SIG-M5 treated with dmso at 0.1 percent for 504 hours (cell line): Measurements from ENCODE around the gene NBPF1.
A peak's percentile ranks its signal among the peaks of the same experiment; 100 is the strongest.
"Not testable (repeated sequence)": the region's sequence is repeated elsewhere in the genome, so short reads cannot be mapped to it uniquely, and the experiment has no call there.

ENCODE experiments used
- DNase-seq: peaks from one replicate; lab custom pipeline; 2025; ENCODE audit not compliant: unreplicated experiment; lab: John Stamatoyannopoulos, UW

The NBPF1 gene

GRCh38 chr1:16607853-16608815, 5.2 kb downstream of the NBPF1 start:
- peak; percentile 80 for DNase-seq

- no peak for DNase-seq
These were observed 5.9 kb downstream of the NBPF1 start for GRCh38 chr1:16607433-16607851.

GRCh38 chr1:16606666-16607432, 6.5 kb downstream of the NBPF1 start:
- not testable (repeated sequence) for DNase-seq

- no peak for DNase-seq
These were observed 7.5 kb downstream of the NBPF1 start for GRCh38 chr1:16605532-16606505.

- DNase-seq = no peak
These were observed 8.2 kb downstream of the NBPF1 start for GRCh38 chr1:16605213-16605525.

GRCh38 chr1:16604514-16605212, 8.7 kb downstream of the NBPF1 start:
- not testable (repeated sequence) for DNase-seq

- DNase-seq = not testable (repeated sequence)
These were observed 9.7 kb downstream of the NBPF1 start for GRCh38 chr1:16603623-16604022.

GRCh38 chr1:16602336-16603011, 10.9 kb downstream of the NBPF1 start:
- not testable (repeated sequence) for DNase-seq

- DNase-seq = not testable (repeated sequence)
These were observed 12.2 kb downstream of the NBPF1 start for GRCh38 chr1:16600855-16601786.

GRCh38 chr1:16599326-16599725, 14.0 kb downstream of the NBPF1 start:
- not testable (repeated sequence) for DNase-seq

- not testable (repeated sequence) for DNase-seq
These were observed 18.1 kb downstream of the NBPF1 start for GRCh38 chr1:16595216-16595615.

- DNase-seq = not testable (repeated sequence)
These were observed 21.5 kb downstream of the NBPF1 start for GRCh38 chr1:16591845-16592244.

GRCh38 chr1:16588081-16588480, 25.3 kb downstream of the NBPF1 start:
- not testable (repeated sequence) for DNase-seq

- not testable (repeated sequence) for DNase-seq
These were observed 25.7 kb downstream of the NBPF1 start for GRCh38 chr1:16587639-16588038.

- DNase-seq = not testable (repeated sequence)
These were observed 48.0 kb downstream of the NBPF1 start for GRCh38 chr1:16565324-16565723.

GRCh38 chr1:16561035-16561434, 52.3 kb downstream of the NBPF1 start:
- not testable (repeated sequence) for DNase-seq

GRCh38 chr1:16560498-16560897, 52.9 kb downstream of the NBPF1 start:
- not testable (repeated sequence) for DNase-seq

GRCh38 chr1:16559688-16560087, 53.7 kb downstream of the NBPF1 start:
- not testable (repeated sequence) for DNase-seq
